IMR-90 (cell line): ENCODE data around the gene ZFHX3.

Experiments
- FOS ChIP-seq: fragments of 150-350 bp; IDR thresholded peaks from 2 replicates; pipeline ENCODE4 v1.6.1; 2016; ENCODE audit warnings: low read depth, low read length
- MAZ ChIP-seq: IDR thresholded peaks from 2 replicates; pipeline ENCODE4 v1.6.1; 2012; ENCODE audit warnings: low read depth, mild to moderate bottlenecking, low read length, improper control_type of control experiment, moderate library complexity, borderline replicate concordance
- NFE2L2 ChIP-seq: fragments of 150-350 bp; IDR thresholded peaks from 2 replicates; pipeline ENCODE4 v1.6.1; 2016; ENCODE audit warnings: low read depth, mild to moderate bottlenecking, low read length
- POLR2A ChIP-seq: IDR thresholded peaks from 2 replicates; pipeline ENCODE4 v1.6.1; 2012; ENCODE audit warnings: mild to moderate bottlenecking, low read depth, low read length
- RAD21 ChIP-seq: IDR thresholded peaks from 2 replicates; pipeline ENCODE4 v1.6.1; 2012; ENCODE audit warnings: low read length, improper control_type of control experiment
- RCOR1 ChIP-seq: IDR thresholded peaks from 2 replicates; pipeline ENCODE4 v1.6.1; 2012; ENCODE audit warnings: mild to moderate bottlenecking, low read length, improper control_type of control experiment; ENCODE audit not compliant: insufficient replicate concordance
- RFX5 ChIP-seq: IDR thresholded peaks from 2 replicates; pipeline ENCODE4 v1.8.0; 2012; ENCODE audit warnings: low read depth, mild to moderate bottlenecking, low read length, moderate library complexity
- TF ChIP-seq, protein P1 (sequence below): fragments of 150-350 bp; IDR thresholded peaks from 2 replicates; pipeline ENCODE4 v1.6.1; 2016; ENCODE audit warnings: low read depth, mild to moderate bottlenecking, low read length, moderate library complexity, borderline replicate concordance
- TF ChIP-seq, protein P2 (sequence below): conservative IDR thresholded peaks from 2 replicates; pipeline ENCODE4 v1.5.1; 2012; ENCODE audit warnings: mild to moderate bottlenecking, low read depth, low read length, improper control_type of control experiment
- TF ChIP-seq, protein P3 (sequence below): fragments of 150-350 bp; IDR thresholded peaks from 2 replicates; pipeline ENCODE4 v1.6.1; 2017; ENCODE audit warnings: mild to moderate bottlenecking, antibody characterized with exemption, low read length, low read depth

DNA sequence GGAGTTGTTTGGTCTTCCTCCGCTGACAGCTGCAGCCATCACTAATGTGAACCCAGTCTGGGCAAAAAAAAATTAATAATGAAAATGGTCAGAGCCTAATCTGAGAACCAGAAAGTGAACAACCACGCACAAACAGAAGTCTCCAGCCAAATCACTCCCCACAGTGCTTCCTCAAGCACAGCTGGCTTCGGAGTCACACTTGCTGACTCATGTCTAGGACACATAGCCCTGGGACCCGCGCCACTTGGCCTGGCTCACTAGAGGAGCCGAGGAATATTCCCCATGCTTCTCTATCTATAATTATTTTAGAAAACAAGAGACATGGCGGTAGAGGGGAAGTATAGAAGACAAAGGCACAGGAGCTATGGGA is 109.1 kb downstream of the ZFHX3 start:
- TF ChIP-seq POLR2A (no peak), RCOR1 (no peak), RAD21 (peak; percentile 24; the same call in 1 of the 2 replicates), FOS (peak; percentile 73), NFE2L2 (peak; percentile 78; the same call in 1 of the 2 replicates), RFX5 (no peak), MAZ (no peak)
- TF ChIP-seq, protein P1, sequence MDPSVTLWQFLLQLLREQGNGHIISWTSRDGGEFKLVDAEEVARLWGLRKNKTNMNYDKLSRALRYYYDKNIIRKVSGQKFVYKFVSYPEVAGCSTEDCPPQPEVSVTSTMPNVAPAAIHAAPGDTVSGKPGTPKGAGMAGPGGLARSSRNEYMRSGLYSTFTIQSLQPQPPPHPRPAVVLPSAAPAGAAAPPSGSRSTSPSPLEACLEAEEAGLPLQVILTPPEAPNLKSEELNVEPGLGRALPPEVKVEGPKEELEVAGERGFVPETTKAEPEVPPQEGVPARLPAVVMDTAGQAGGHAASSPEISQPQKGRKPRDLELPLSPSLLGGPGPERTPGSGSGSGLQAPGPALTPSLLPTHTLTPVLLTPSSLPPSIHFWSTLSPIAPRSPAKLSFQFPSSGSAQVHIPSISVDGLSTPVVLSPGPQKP = no peak
- TF ChIP-seq, protein P2, sequence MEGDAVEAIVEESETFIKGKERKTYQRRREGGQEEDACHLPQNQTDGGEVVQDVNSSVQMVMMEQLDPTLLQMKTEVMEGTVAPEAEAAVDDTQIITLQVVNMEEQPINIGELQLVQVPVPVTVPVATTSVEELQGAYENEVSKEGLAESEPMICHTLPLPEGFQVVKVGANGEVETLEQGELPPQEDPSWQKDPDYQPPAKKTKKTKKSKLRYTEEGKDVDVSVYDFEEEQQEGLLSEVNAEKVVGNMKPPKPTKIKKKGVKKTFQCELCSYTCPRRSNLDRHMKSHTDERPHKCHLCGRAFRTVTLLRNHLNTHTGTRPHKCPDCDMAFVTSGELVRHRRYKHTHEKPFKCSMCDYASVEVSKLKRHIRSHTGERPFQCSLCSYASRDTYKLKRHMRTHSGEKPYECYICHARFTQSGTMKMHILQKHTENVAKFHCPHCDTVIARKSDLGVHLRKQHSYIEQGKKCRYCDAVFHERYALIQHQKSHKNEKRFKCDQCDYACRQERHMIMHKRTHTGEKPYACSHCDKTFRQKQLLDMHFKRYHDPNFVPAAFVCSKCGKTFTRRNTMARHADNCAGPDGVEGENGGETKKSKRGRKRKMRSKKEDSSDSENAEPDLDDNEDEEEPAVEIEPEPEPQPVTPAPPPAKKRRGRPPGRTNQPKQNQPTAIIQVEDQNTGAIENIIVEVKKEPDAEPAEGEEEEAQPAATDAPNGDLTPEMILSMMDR = no peak
- TF ChIP-seq, protein P3, sequence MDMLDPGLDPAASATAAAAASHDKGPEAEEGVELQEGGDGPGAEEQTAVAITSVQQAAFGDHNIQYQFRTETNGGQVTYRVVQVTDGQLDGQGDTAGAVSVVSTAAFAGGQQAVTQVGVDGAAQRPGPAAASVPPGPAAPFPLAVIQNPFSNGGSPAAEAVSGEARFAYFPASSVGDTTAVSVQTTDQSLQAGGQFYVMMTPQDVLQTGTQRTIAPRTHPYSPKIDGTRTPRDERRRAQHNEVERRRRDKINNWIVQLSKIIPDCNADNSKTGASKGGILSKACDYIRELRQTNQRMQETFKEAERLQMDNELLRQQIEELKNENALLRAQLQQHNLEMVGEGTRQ = no peak
